Sigmoid colon (tissue), 7 donors: ENCODE results near the gene ISX. TPM values are rescaled to one million over a fixed set of nuclear protein-coding genes. Genes with fewer than 3 reads are reported as not detected.
"Not testable (repeated sequence)": the region's sequence is repeated elsewhere in the genome, so short reads cannot be mapped to it uniquely, and the experiment has no call there.

Experiments
- DNase-seq: peaks from one replicate; pipeline ENCODE4 v3.0.0-alpha.2; 2019
- H3K27ac ChIP-seq, 4 donors: fragments of 200-600 bp; sonication (generic); one replicate each; pipeline ENCODE4 v1.5.1; 2016 to 2019; ENCODE audit warnings: mild to moderate bottlenecking in 1 of 4
- H3K27me3 ChIP-seq, 3 donors: fragments of 200-600 bp; sonication (generic); one replicate each; pipeline ENCODE4 v1.5.1; 2019; ENCODE audit warnings: mild to moderate bottlenecking in 1 of 3
- H3K36me3 ChIP-seq, 4 donors: fragments of 200-600 bp; sonication (generic); one replicate each; pipeline ENCODE4 v1.5.1; 2016 to 2019
- H3K4me1 ChIP-seq, 4 donors: fragments of 200-600 bp; sonication (generic); one replicate each; pipeline ENCODE4 v1.5.1; 2017 to 2019
- H3K4me3 ChIP-seq, 4 donors: fragments of 200-600 bp; sonication (generic); one replicate each; pipeline ENCODE4 v1.5.1; 2017 to 2019; ENCODE audit warnings: mild to moderate bottlenecking in 2 of 4, moderate library complexity in 1 of 4
- H3K9me3 ChIP-seq, 4 donors: fragments of 200-600 bp in 3 of 4; sonication (generic) in 3 of 4; one replicate each; pipeline versions ENCODE4 v1.5.1 to v1.6.1; 2013 to 2019
- CTCF ChIP-seq, 4 experiments: fragments of 450-650 bp in 3 of 4; fragments of 200-600 bp in 1 of 4; IDR thresholded peaks; one replicate each; pipeline ENCODE4 v1.5.1; 2016 to 2019; ENCODE audit warnings: antibody characterized with exemption in 4 of 4, mild to moderate bottlenecking in 3 of 4, moderate library complexity in 2 of 4
- EP300 ChIP-seq, 4 donors: sonication (generic); formaldehyde crosslinking; IDR thresholded peaks; one replicate each; pipeline ENCODE4 v1.6.1; 2017; ENCODE audit warnings: antibody characterized with exemption in 4 of 4
- POLR2A ChIP-seq, 2 donors: fragments of 450-650 bp; IDR thresholded peaks; one replicate each; pipeline ENCODE4 v1.6.1; 2016; ENCODE audit warnings: antibody characterized with exemption in 2 of 2, mild to moderate bottlenecking in 2 of 2, moderate library complexity in 2 of 2
- POLR2AphosphoS5 ChIP-seq, 4 donors: sonication (generic); formaldehyde crosslinking; IDR thresholded peaks; one replicate each; pipeline ENCODE4 v1.6.1; 2017; ENCODE audit warnings: antibody characterized with exemption in 4 of 4
- WGBS, 2 donors: extraction: QIAGEN DNeasy Blood & Tissue Kit; methylation state at CpG; one replicate each; pipeline ENCODE4 v1.1.7; 2013; 5-methylcytosine and 5-hydroxymethylcytosine counted together
- intact Hi-C: fragments of 100-400 bp; cut with DNase I; formaldehyde crosslinking; loops from one replicate; pipeline ENCODE4 v1.15.1; 2023
- polyA plus RNA-seq, 3 donors: library from polyadenylated mRNA; stranded (reverse); fragments of 200-250 nt; gene quantifications; one replicate each; pipeline ENCODE4 v1.2.3, GENCODE V29; 2013
- total RNA-seq, 4 donors: library from RNA; depleted of rRNA; stranded (reverse); fragments of >200 nt; gene quantifications; one replicate each; pipeline ENCODE4 v1.1.0, GENCODE V29; 2016
- donor health status: healthy with polysubstance abuse.
- donor health status: Bipolar disorder and iron deficiency.
- donor health status: healthy.

ISX gene
- total and polyA plus RNA-seq, 7 donors, result 0.83 to 73.8 (median 41.4) TPM; not detected in 3

DNA sequence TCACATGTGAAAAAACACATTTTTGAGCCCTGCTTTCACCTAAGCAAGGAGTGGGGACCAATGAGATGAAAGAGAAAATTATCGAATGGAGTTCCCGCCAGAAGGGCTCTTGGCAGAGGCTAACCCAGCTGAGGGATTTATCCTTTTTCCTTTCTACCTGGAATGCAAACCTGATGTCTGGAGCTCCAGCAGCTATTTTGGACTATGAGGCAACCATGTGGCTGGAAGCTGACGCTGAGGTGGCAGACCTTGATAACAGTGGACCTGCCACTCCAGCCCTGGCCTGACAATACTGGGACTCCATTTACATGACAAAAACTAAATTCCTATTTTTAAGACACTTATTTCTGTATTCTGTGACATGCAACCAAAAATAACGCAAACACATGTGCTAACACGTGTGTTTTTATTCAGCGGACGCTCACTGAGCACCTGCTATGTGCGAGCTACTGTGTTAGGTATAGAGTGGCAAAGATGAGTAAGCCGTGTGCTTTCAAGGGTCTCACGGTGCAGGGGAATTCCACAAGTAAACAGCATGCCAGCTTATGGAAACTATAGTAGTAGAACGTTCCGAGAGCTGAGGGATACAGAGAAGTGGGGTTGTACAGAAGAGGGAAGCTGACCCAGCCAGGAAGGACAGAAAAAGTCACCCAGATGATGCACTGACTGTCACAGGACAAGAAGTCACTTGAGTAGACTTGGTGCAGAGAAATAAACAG lies 19.1 kb upstream of the ISX start:
- Histone ChIP-seq H3K27ac (no peak overlapping the region), H3K4me1 (no peaks in the 10 kb centered on the region), H3K4me3 (no peak overlapping the region), H3K27me3 (peaks cover 0 to 17% (median 0%) of the 10 kb centered on the region in 3 donors), H3K9me3 (no peaks in the 10 kb centered on the region), H3K36me3 (no peaks in the 10 kb centered on the region)
- DNase-seq, result no peak
- no peak for TF ChIP-seq POLR2AphosphoS5 (IDR thresholded peaks at IDR 0.05)
- TF ChIP-seq CTCF (IDR thresholded peaks at IDR 0.05), result no peak
- TF ChIP-seq EP300 (IDR thresholded peaks at IDR 0.05), result no peak
- TF ChIP-seq POLR2A (IDR thresholded peaks at IDR 0.05), result no peak
- WGBS, 2 donors, result 92 to 93% methylated on average over 12 of the region's 12 CpGs
- intact Hi-C loops, result no loop called here

GRCh38 chr22:35050038-35050437 lies 15.9 kb upstream of the ISX start:
- DNase-seq, H3K9me3 ChIP-seq, H3K4me3 ChIP-seq, intact Hi-C loops, H3K27ac ChIP-seq, H3K4me1 ChIP-seq, H3K36me3 ChIP-seq: not testable (repeated sequence)
- 94 to 96% methylated on average over 4 of the region's 4 CpGs for WGBS, 2 donors
- peaks cover 0 to 13% (median 0%) of the 10 kb centered on the region in 3 donors for H3K27me3 ChIP-seq

- intact Hi-C loops, result no loop called here
- H3K27me3 ChIP-seq, result peaks cover 0 to 13% (median 0%) of the 10 kb centered on the region in 3 donors
- no peaks in the 10 kb centered on the region for H3K9me3 ChIP-seq
- no peak overlapping the region for H3K27ac ChIP-seq
- TF ChIP-seq POLR2AphosphoS5 (IDR thresholded peaks at IDR 0.05) (no peak), POLR2A (IDR thresholded peaks at IDR 0.05) (no peak), CTCF (IDR thresholded peaks at IDR 0.05) (no peak), EP300 (IDR thresholded peaks at IDR 0.05) (no peak)
- H3K36me3 ChIP-seq, result no peaks in the 10 kb centered on the region
- DNase-seq, result no peak
- no peak overlapping the region for H3K4me3 ChIP-seq
- no peaks in the 10 kb centered on the region for H3K4me1 ChIP-seq
- WGBS, 2 donors, result 78 to 82% methylated on average over 6 of the region's 6 CpGs
Observed at GRCh38 chr22:35051013-35051535, 14.9 kb upstream of the ISX start.

GRCh38 chr22:35051791-35052190 lies 14.2 kb upstream of the ISX start:
- Histone ChIP-seq H3K9me3 (no peaks in the 10 kb centered on the region), H3K27me3 (peaks cover 0 to 10% (median 0%) of the 10 kb centered on the region in 3 donors), H3K4me3 (no peak overlapping the region), H3K4me1 (no peaks in the 10 kb centered on the region), H3K36me3 (no peaks in the 10 kb centered on the region), H3K27ac (no peak overlapping the region)
- no peak for DNase-seq
- intact Hi-C loops, result no loop called here
- no peak for TF ChIP-seq CTCF (IDR thresholded peaks at IDR 0.05)

GRCh38 chr22:35053060-35053835 lies 12.7 kb upstream of the ISX start:
- H3K4me1 ChIP-seq, result no peaks in the 10 kb centered on the region
- 85 to 88% methylated on average over 8 of the region's 8 CpGs for WGBS, 2 donors
- H3K27ac ChIP-seq, result no peak overlapping the region

More at GRCh38 chr22:35053060-35053835, 12.7 kb upstream of the ISX start:
- DNase-seq, result no peak
- intact Hi-C loops, result no loop called here
- no peak for TF ChIP-seq POLR2A (IDR thresholded peaks at IDR 0.05)
- TF ChIP-seq CTCF (IDR thresholded peaks at IDR 0.05), result no peak
- H3K4me3 ChIP-seq, result no peak overlapping the region
- H3K9me3 ChIP-seq, result no peaks in the 10 kb centered on the region
- H3K27me3 ChIP-seq, result no peaks in the 10 kb centered on the region
- H3K36me3 ChIP-seq, result no peaks in the 10 kb centered on the region
